GM21619 (cell line): ENCODE results near the gene WDR38.
"Not testable (repeated sequence)": the region's sequence is repeated elsewhere in the genome, so short reads cannot be mapped to it uniquely, and the experiment has no call there.

Experiments
- ATAC-seq: cut with Tn5 transposase; IDR thresholded peaks from one replicate; pipeline ENCODE4 v1.9.1; 2021; ENCODE audit not compliant: unreplicated experiment

Gene WDR38

DNA sequence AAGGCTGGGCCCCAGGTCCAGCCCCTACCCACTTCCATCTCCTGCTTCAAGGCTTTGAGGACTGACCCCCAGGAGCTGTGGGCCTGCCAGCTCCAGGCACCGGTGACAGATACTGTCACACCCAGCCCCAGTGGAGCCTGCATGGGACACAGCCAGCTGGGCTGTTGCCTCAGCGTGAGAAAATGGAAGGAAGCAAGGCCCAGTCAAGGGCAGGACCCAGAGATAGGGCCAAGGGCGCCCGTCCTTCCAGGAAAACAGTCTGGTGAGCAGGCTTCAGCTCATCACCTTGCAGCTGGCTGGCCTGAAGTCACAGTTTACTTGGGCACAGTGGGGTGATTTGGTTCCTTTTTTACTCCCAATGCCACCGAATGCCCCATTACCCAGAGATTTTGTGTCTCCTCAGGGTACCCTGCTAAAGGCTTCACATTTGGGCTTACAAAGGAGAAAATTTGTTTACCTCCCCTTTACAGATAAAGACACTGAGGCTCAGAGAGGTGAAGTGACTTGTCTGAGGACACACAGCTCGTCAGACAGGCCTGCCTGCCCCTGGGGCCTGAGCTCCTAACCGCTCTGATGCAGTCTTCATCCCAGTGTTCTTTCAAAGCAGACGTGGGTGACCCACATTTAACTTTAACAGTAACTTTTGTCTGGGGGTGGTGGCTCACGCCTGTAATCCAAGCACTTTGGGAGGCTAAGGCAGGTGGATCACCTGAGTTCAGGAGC is 21.5 kb upstream of the WDR38 start:
- no peak for ATAC-seq

GRCh38 chr9:124834591-124834990 is 18.7 kb upstream of the WDR38 start:
- ATAC-seq, result no peak

- no peak for ATAC-seq
Measured at GRCh38 chr9:124835026-124835557, 18.2 kb upstream of the WDR38 start.

DNA sequence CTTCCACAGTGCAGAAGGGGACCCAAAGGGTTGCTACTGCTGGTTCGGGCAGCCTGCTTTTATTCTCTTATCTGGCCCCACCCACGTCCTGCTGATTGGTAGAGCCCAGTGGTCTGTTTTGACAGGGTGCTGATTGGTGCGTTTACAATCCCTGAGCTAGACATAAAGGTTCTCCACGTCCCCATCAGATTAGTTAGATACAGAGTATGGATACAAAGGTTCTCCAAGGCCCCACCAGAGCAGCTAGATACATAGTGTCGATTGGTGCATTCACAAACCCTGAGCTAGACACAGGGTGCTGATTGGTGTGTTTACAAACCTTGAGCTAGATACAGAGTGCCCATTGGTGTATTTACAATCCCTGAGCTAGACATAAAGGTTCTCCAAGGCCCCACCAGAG is 15.1 kb upstream of the WDR38 start:
- not testable (repeated sequence) for ATAC-seq

DNA sequence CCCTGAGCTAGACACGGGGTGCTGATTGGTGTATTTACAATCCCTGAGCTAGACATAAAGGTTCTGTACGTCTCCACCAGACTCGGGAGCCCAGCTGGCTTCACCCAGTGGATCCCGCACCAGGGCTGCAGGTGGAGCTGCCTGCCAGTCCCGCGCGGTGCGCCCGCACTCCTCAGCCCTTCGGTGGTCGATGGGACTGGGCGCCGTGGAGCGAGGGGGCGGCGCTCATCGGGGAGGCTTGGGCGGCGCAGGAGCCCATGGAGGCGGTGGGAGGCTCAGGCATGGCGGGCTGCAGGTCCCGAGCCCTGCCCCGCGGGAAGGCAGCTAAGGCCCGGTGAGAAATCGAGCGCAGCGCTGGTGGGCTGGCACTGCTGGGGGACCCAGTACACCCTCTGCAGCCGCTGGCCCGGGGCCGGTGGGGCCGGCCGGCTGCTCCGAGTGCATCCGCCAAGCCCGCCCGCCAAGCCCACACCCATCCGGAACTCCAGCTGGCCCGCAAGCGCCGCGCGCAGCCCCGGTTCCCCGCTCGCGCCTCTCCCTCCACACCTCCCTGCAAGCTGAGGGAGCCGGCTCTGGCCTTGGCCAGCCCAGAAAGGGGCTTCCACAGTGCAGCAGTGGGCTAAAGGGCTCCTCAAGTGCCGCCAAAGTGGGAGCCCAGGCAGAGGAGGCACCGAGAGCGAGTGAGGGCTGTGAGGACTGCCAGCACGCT is 14.5 kb upstream of the WDR38 start:
- ATAC-seq, result not testable (repeated sequence)

DNA sequence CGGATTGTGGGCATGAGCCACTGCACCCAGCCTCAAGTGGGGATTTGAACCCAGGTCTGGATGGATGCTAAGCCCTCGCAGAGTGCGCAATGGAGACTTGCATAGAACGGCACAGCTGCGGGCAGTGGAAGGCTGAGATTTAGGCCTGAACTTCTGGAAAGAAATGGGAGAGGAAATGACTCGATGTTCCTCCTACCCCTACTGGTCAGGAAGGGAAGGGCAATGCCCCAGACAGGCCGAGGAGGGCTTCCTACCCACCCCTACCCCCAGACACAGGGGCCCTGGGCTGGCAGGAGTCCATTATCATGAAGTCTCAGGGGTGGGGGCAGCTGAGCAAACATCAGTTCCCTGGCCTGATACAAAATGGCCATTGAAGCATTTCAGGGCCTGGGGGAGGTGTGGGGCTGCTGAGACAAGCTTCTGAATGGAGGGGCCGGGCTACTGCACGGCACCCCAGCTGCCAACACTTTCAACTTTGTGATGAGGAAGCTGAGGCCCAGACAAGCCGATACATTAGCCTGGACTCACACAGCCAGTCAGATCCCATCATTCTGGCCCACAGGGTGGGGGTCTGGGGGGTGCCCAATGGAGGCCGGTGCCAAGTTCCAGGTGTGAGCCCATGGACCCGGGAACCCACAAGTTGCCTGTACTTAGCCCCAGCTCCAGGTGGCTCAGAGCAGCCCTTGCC is 13.5 kb upstream of the WDR38 start:
- no peak for ATAC-seq

DNA sequence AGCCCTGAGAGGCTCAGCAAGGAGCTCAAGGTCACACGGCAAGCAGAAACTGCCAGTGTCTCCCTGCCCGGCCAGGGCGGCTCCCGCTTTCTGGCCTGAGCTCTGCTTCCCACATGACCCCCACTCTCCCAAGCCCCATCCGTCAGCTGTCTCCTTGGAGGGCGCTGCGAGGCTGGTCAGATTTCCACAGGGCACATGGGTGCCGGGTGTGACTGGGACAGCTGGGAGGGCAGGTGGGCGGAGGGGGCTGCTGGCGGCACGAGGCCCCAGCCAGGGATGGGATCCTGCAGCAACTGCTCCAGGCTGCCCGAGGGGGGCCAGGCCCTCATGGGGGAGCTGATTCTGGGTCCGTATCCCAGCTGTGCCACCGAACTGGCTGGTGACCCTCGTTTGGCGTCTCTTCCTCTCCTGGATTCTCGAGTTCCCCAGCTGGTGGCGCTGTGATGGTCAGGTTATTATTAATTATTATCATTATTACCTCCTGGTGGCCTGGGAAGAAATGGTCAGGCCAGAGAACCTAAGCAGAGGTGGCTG is 12.9 kb upstream of the WDR38 start:
- no peak for ATAC-seq

- no peak for ATAC-seq
Measured at GRCh38 chr9:124841075-124841821, 12.0 kb upstream of the WDR38 start.

GRCh38 chr9:124843456-124844034 is 9.7 kb upstream of the WDR38 start:
- ATAC-seq, result no peak

DNA sequence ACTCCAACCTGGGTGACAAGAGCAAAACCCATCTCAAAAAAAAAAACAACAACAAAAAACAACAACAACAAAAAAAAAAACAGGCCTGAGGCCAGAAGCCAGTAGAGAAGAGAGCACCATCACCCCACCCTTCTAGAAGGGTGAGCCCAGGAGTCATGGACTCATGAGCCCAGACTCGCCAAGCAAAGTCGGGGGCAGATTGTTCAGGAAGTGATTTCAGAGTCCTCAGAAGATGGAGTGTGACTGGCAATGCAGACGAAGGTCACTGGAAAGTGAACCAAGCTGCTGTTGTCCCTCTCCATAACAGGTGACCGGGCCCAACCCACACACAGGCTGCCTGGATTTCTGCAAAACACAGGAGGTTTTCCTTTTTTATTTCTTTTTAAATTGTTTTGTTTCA is 9.0 kb upstream of the WDR38 start:
- no peak for ATAC-seq

- not testable (repeated sequence) for ATAC-seq
Measured at GRCh38 chr9:124846467-124846866, 6.8 kb upstream of the WDR38 start.

DNA sequence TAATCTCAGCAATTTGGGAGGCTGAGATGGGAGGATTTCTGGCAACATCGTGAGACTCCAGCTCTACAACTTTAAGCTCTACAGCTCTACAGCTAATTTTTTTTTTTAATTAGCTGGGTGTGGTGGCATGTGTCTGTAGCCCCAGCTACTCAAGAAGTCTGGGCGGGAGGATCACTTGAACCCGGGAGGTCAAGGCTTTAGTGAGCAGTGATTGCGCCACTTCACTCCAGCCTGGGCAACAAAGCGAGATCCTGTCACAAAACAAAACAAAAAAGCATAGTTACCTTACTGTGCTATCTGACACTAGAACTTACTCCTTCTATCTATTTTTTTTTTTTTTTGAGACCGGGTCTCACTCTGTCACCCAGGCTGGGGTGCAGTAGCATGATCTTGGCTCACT is 6.3 kb upstream of the WDR38 start:
- ATAC-seq, result no peak

GRCh38 chr9:124849801-124850200 is 3.5 kb upstream of the WDR38 start:
- no peak for ATAC-seq

DNA sequence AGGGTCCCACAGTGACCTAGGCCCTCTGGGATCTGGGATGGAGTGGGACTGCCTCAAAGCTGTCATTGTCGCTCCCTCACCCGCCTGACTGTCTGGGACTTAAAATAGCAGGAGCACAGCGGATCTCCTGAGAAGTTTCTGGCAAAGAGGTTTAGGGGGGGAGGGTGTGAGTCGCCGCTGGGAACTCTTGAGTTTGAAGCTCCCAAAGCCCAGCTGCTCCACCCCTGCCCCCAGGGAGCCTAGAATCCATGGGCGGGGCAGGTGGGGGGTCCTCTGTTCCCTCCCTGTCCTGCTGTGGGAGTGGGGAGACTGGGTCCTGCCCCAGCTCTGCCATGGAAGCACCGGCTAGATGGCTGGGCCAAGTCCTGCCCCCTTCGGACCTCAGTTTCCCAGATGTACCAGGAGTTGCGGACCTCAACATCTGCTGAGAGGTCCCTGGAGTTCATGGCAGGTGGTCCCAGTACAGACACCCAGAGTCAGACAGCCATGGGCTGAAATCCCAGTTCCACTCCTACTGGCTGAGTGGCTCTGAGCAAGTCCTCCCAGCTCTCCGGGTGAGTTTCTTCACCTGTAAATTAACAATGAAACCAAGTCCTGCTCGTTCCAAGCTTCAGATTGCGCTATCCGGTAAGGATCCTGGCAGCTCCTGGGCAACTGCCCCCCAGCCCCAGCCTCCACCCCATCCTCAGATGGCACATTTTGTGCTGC is 985 bp upstream of the WDR38 start:
- ATAC-seq, result no peak

- no peak for ATAC-seq
Measured at GRCh38 chr9:124853605-124854143, 414 bp downstream of the WDR38 start.

DNA sequence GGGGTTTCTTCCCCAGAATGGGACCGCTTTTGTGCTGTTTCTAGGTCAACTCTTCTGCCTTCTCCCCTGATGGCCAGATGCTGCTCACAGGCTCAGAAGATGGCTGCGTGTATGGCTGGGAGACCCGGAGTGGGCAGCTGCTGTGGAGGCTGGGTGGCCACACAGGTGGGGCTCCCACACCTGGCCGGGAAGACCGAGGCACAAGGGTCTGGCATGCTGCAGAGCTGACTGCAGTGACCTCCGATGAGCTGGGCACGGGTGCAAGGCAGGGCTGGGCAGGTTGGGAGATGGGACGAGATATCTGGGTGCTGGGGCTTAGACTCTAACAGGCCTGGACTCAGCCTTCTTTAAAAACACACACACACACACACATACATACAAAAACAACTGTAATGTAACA is 901 bp downstream of the WDR38 start:
- ATAC-seq, result no peak

DNA sequence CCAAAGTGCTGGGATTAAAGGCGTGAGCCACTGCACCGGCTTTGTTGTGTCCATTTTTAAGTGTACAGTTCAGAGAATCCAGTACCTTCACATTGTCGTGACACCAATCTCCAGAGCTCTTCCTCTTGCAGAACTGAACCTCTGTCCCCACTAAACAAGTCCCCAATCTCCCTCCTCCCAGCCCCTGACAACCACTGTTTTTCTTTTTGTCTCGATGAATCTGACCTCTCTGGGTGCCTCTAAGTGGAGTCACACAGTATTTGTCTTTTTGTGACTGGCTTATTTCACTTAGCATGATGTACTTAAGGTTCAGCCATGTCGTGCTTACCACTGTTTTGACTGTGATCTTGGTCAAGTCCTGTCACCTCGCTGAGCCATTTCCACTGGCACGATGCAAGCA is 1.6 kb downstream of the WDR38 start:
- no peak for ATAC-seq

- ATAC-seq, result no peak
Measured at GRCh38 chr9:124855566-124855943, 2.3 kb downstream of the WDR38 start.

GRCh38 chr9:124855944-124856765 is 2.9 kb downstream of the WDR38 start:
- ATAC-seq, result no peak
